Left ventricle myocardium inferior (tissue), 1 donor: ENCODE measurements around the gene NUMBL. TPM values are rescaled to one million over a fixed set of nuclear protein-coding genes. Genes with fewer than 3 reads are reported as not detected.
"Not testable (repeated sequence)": the region's sequence is repeated elsewhere in the genome, so short reads cannot be mapped to it uniquely, and the experiment has no call there.

Source experiments
- DNase-seq: peaks from one replicate; pipeline ENCODE4 v3.0.0-alpha.2; 2020
- H3K27ac ChIP-seq: fragments of 200-600 bp; replicated peaks from 2 replicates; pipeline ENCODE4 v1.8.0; 2021
- H3K27me3 ChIP-seq: fragments of 200-600 bp; 2 replicates; pipeline ENCODE4 v1.8.0; 2021; ENCODE audit warnings: low read depth
- H3K36me3 ChIP-seq: fragments of 200-600 bp; 2 replicates; pipeline ENCODE4 v1.8.0; 2021
- H3K4me1 ChIP-seq: fragments of 200-600 bp; 2 replicates; pipeline ENCODE4 v1.8.0; 2021
- H3K4me3 ChIP-seq: fragments of 200-600 bp; 2 replicates; pipeline ENCODE4 v1.8.0; 2021; ENCODE audit warnings: mild to moderate bottlenecking, moderate library complexity
- H3K9me3 ChIP-seq: fragments of 200-600 bp; replicated peaks from 2 replicates; pipeline ENCODE4 v1.8.0; 2021
- intact Hi-C: fragments of 100-400 bp; cut with micrococcal nuclease; formaldehyde crosslinking; loops from one replicate; pipeline ENCODE4 v1.11.0; 2022
- total RNA-seq: library from RNA; stranded (reverse); fragmentation: NEBNext Ultra II Directional; extraction: Animal tissue kit (Norgen Biotek cat#: 25700); gene quantifications from one replicate; pipeline ENCODE4 v1.2.1, GENCODE V29; 2021
- TF ChIP-seq, protein P1 (sequence below): fragments of 200-600 bp; IDR thresholded peaks from 2 replicates; pipeline ENCODE4 v1.8.0; 2021; ENCODE audit warnings: antibody characterized with exemption, mild to moderate bottlenecking, borderline replicate concordance
- donor health status: DM: no; HTN: yes; CAD: no; lungs with severe emphysema.

NUMBL gene
- total RNA-seq, 1 donor from 2014 or later: 14.7 TPM

DNA sequence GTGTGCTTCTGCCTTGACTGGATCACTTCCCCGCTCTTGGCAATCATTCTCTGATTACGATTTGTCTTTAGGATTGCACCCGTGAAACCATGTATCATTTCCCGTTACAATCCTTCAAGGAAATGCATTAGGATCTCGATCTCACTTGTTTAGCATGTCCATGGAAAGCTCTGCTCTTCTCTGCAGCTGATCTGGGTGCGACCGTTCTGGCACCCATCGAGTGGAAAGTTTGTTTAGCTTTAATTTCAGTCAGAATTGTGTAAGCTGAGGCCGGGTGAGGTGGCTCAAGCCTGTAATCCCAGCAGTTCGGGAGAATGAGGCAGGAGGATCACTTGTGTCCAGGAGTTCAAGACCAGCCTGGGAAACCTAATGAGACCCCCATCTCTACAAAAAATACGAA lies 30.9 kb downstream of the NUMBL start:
- TF ChIP-seq, protein P1, sequence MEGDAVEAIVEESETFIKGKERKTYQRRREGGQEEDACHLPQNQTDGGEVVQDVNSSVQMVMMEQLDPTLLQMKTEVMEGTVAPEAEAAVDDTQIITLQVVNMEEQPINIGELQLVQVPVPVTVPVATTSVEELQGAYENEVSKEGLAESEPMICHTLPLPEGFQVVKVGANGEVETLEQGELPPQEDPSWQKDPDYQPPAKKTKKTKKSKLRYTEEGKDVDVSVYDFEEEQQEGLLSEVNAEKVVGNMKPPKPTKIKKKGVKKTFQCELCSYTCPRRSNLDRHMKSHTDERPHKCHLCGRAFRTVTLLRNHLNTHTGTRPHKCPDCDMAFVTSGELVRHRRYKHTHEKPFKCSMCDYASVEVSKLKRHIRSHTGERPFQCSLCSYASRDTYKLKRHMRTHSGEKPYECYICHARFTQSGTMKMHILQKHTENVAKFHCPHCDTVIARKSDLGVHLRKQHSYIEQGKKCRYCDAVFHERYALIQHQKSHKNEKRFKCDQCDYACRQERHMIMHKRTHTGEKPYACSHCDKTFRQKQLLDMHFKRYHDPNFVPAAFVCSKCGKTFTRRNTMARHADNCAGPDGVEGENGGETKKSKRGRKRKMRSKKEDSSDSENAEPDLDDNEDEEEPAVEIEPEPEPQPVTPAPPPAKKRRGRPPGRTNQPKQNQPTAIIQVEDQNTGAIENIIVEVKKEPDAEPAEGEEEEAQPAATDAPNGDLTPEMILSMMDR: no peak
- peaks cover 21% of the 10 kb centered on the region for H3K4me1 ChIP-seq
- no peaks in the 10 kb centered on the region for H3K36me3 ChIP-seq
- intact Hi-C loops: loop anchor here (5.0 kb wide), 1 partner anchor 93 kb away; the partner anchor contains the start of genes ACTMAP and SNRPA
- H3K27ac ChIP-seq: no peak overlapping the region
- DNase-seq: no peak
- no peaks in the 10 kb centered on the region for H3K27me3 ChIP-seq
- no peaks in the 10 kb centered on the region for H3K9me3 ChIP-seq
- H3K4me3 ChIP-seq: no peak overlapping the region

DNA sequence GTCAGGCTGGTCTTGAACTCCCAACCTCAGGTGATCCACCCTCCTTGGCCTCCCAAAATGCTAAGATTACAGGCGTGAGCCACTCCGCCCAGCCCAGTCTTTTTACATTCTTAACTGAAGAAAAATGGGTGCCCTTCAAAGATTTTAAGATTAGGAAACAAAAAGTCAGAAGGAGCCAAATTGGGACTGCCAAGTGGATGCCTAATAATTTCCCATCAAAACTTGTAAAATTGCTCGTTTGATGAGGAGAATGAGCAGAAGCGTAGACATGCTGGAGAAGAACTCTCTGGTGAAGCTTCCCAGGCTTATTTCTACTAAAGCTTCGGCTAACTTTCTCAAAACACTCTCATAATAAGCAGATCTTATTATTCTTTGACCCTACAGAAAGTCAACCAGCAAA lies 31.3 kb downstream of the NUMBL start:
- H3K27me3 ChIP-seq: no peaks in the 10 kb centered on the region
- no peaks in the 10 kb centered on the region for H3K36me3 ChIP-seq
- no peaks in the 10 kb centered on the region for H3K9me3 ChIP-seq
- H3K27ac ChIP-seq: no peak overlapping the region
- peaks cover 18% of the 10 kb centered on the region for H3K4me1 ChIP-seq
- DNase-seq: no peak
- TF ChIP-seq, protein P1: no peak
- intact Hi-C loops: loop anchor here (5.0 kb wide), 1 partner anchor 93 kb away; the partner anchor contains the start of genes ACTMAP and SNRPA
- no peak overlapping the region for H3K4me3 ChIP-seq

DNA sequence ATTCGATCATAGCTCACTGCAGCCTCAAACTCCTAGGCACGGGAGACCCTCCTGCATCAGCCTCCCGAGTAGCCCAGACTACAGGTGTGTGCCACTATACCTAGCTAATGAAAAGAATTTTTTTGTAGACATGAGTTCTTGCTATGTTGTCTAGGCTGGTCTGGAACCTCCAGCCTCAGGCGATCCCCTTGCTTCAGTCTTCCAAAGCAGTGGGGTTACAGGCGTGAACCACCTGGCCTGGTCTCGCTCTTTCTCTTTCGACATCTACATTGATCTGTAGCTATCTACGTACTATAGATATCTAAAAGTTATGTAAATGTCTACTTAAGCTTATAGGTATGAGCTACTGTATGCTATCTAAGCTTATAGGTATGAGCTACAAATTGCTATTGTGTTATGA lies 32.4 kb downstream of the NUMBL start:
- TF ChIP-seq, protein P1: no peak
- H3K4me3 ChIP-seq: no peak overlapping the region
- DNase-seq: no peak
- H3K9me3 ChIP-seq: no peaks in the 10 kb centered on the region
- intact Hi-C loops: loop anchor here (5.0 kb wide), 1 partner anchor 94 kb away; the partner anchor contains the start of genes ACTMAP and SNRPA
- no peaks in the 10 kb centered on the region for H3K27me3 ChIP-seq
- no peaks in the 10 kb centered on the region for H3K36me3 ChIP-seq
- H3K4me1 ChIP-seq: peaks cover 11% of the 10 kb centered on the region
- no peak overlapping the region for H3K27ac ChIP-seq

DNA sequence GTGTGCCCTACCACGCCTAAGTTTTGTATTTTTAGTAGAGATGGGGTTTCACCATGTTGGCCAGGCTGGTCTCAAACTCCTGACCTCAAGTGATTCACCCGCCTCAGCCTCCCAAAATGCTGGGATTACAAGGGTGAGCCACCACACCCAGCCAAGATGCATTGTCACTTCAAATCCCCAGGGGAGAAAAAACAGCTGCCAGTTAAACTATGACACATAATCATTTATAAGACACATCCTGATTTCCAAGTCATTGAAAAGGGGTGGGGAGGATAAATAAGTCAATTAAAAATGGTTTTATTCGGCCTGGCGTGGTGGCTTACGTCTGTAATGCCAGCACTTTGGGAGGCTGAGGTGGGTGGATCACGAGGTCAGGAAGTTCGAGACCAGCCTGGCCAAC lies 34.8 kb downstream of the NUMBL start:
- intact Hi-C loops: loop anchor here (5.0 kb wide), 1 partner anchor 97 kb away; the partner anchor contains the start of genes ACTMAP and SNRPA
- H3K36me3 ChIP-seq, H3K27ac ChIP-seq, H3K9me3 ChIP-seq, H3K4me3 ChIP-seq, H3K27me3 ChIP-seq, DNase-seq: not testable (repeated sequence)
- H3K4me1 ChIP-seq: peaks cover 26% of the 10 kb centered on the region

DNA sequence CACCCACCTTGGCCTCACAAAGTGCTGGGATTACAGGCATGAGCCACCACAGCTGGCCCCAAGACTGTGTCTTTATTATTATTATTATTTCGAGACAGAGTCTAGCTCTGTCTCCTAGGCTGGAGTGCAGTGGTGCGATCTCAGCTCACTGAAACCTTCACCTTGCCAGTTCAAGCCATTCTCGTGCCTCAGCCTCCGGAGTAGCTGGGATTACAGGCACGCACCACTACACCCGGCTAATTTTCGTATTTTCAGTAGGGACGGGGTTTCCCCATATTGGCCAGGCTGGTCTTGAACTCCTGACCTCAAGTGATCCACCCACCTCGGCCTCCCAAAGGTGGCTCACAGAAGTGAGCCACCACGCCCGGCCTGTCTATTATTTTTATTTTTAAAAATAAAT lies 38.1 kb downstream of the NUMBL start:
- H3K36me3 ChIP-seq, DNase-seq, H3K9me3 ChIP-seq, intact Hi-C loops, H3K27me3 ChIP-seq, H3K4me3 ChIP-seq: not testable (repeated sequence)
- Histone ChIP-seq H3K4me1 (peaks cover 31% of the 10 kb centered on the region), H3K27ac (peak overlapping the region; percentile 44)

DNA sequence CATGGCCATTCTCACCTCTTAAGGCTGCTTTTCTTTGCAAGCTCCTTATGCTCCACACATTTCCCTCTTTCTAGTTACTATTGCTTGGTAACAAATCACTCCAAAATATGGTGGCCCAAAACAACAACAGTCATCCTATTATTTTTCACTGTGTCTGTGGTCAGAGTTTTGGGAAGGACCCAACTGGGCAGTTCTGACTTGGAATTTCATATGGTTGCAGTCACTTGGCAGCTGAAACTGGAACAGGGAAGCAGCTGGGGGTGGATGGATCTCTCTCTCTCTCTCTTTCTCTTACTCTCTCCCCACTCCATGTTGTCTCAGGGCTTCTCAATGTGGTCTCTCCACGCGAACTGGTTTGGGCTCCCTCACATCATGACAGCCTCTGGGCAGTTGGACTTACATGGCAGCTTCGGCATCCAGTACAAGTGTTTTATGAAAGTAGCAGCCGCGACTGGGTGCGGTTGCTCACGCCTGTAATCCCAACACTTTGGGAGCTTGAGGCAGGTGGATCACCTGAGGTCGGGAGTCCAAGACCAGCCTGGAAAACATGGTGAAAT lies 39.6 kb downstream of the NUMBL start:
- H3K27ac ChIP-seq: peak overlapping the region; percentile 44
- DNase-seq: no peak
- no peaks in the 10 kb centered on the region for H3K36me3 ChIP-seq
- H3K4me1 ChIP-seq: peaks cover 41% of the 10 kb centered on the region
- H3K9me3 ChIP-seq: no peaks in the 10 kb centered on the region
- TF ChIP-seq, protein P1: no peak
- H3K4me3 ChIP-seq: no peak overlapping the region
- intact Hi-C loops: no loop called here
- H3K27me3 ChIP-seq: no peaks in the 10 kb centered on the region

DNA sequence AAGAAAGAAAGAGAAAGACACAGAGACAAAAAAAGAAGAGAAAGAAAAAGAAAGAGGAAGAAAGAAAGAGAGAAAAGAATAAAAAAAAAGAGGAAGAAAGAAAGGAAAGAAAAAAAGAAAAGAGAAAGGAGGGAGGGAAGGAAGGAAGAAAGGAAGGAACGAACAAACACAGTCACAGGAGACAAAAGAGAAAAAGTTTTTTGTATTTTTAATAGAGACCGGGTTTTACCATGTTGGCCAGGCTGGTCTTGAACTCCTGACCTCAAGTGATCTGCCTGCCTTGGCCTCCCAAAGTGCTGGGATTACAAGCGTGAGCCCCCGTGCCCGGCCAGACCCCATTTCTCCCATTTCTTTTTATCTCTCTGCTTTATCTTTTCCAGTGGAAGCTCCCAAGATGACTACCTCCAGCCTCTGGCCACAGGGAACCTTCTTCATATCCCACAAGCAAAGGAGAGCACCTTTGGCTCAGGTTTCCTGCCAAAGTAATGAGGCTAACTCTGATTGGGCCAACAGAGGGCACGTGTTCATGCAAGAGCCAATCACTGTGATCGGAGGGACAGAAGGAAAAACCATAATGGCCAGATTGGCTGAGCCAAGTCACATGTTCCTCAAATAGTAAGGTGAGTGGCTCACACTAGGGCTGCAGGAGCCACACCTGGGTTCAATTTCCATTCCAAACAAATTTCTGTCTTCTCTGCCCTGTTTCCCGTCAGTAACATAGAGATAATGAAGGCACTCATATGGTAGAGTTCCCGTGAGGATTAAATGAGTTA lies 40.4 kb downstream of the NUMBL start:
- DNase-seq, intact Hi-C loops, H3K27me3 ChIP-seq, H3K4me3 ChIP-seq, H3K36me3 ChIP-seq, H3K9me3 ChIP-seq: not testable (repeated sequence)
- Histone ChIP-seq H3K4me1 (peaks cover 47% of the 10 kb centered on the region), H3K27ac (peak overlapping the region; percentile 44)
